ENCODE measurements around the gene TOLLIP.

DNA sequence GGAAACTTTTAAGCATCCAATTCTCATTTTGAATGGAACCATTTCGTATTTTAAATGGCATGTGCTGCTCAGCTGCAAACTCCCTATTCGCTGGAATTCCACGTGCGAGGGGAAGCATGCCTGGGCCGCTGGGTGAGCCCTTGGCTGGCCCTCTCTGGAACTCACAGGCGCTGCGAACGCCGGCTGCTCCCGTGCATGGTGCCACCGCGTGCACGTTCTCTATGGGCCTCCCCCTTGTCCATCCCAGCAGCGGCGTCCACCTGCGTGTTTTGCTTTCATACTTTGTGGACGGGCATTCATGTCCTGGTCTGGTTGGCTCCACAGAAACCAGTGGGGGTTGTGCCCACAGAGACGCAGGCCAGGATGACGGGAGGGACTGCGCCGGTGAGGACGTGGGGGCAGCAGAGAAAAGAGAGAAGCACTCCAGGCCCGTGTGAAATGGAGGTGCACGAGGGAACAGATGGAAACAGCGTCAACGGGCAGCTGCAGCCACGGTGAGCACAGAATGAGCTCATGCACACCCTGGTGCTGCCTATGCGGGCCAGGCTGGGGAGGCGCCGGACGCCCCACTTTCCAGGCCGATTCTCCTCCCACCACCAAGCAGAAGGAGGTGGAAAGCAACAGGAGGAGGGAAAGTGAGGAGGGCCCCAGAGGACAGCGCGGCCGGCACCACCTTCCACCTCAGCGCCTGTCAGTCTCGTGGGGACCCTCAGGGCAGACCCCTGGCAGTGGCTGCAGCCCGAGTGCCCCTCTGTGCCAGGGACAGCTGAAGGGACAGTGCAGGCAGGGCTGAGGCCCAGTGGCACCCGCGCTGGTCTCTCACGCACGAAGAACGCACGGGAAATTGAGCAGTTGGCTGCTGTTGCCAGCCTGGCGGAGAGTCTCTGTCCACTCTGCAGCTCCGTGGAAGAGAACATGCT, 29.1 kb downstream of the TOLLIP start:
- TF ChIP-seq ZNF416 (CRISPR knock-in tag; IDR thresholded peaks at IDR 0.05), result no peak
- TF ChIP-seq CREB1 (CRISPR knock-in tag; IDR thresholded peaks at IDR 0.05), result no peak
- TF ChIP-seq, protein P1, sequence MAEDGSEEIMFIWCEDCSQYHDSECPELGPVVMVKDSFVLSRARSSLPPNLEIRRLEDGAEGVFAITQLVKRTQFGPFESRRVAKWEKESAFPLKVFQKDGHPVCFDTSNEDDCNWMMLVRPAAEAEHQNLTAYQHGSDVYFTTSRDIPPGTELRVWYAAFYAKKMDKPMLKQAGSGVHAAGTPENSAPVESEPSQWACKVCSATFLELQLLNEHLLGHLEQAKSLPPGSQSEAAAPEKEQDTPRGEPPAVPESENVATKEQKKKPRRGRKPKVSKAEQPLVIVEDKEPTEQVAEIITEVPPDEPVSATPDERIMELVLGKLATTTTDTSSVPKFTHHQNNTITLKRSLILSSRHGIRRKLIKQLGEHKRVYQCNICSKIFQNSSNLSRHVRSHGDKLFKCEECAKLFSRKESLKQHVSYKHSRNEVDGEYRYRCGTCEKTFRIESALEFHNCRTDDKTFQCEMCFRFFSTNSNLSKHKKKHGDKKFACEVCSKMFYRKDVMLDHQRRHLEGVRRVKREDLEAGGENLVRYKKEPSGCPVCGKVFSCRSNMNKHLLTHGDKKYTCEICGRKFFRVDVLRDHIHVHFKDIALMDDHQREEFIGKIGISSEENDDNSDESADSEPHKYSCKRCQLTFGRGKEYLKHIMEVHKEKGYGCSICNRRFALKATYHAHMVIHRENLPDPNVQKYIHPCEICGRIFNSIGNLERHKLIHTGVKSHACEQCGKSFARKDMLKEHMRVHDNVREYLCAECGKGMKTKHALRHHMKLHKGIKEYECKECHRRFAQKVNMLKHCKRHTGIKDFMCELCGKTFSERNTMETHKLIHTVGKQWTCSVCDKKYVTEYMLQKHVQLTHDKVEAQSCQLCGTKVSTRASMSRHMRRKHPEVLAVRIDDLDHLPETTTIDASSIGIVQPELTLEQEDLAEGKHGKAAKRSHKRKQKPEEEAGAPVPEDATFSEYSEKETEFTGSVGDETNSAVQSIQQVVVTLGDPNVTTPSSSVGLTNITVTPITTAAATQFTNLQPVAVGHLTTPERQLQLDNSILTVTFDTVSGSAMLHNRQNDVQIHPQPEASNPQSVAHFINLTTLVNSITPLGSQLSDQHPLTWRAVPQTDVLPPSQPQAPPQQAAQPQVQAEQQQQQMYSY (CRISPR knock-in tag; IDR thresholded peaks at IDR 0.05), result no peak
- TF ChIP-seq, protein P2, sequence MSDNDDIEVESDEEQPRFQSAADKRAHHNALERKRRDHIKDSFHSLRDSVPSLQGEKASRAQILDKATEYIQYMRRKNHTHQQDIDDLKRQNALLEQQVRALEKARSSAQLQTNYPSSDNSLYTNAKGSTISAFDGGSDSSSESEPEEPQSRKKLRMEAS (CRISPR knock-in tag; IDR thresholded peaks at IDR 0.05), result no peak
- no peak for TF ChIP-seq FOXK1 (CRISPR knock-in tag; IDR thresholded peaks at IDR 0.05)
- TF ChIP-seq, protein P3, sequence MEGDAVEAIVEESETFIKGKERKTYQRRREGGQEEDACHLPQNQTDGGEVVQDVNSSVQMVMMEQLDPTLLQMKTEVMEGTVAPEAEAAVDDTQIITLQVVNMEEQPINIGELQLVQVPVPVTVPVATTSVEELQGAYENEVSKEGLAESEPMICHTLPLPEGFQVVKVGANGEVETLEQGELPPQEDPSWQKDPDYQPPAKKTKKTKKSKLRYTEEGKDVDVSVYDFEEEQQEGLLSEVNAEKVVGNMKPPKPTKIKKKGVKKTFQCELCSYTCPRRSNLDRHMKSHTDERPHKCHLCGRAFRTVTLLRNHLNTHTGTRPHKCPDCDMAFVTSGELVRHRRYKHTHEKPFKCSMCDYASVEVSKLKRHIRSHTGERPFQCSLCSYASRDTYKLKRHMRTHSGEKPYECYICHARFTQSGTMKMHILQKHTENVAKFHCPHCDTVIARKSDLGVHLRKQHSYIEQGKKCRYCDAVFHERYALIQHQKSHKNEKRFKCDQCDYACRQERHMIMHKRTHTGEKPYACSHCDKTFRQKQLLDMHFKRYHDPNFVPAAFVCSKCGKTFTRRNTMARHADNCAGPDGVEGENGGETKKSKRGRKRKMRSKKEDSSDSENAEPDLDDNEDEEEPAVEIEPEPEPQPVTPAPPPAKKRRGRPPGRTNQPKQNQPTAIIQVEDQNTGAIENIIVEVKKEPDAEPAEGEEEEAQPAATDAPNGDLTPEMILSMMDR (IDR thresholded peaks at IDR 0.05), result no peak
- TF ChIP-seq TEAD4 (CRISPR knock-in tag; IDR thresholded peaks at IDR 0.05), result no peak
- no peak for TF ChIP-seq CREM (CRISPR knock-in tag; IDR thresholded peaks at IDR 0.05)
- no peak for TF ChIP-seq ZNF121 (CRISPR knock-in tag; IDR thresholded peaks at IDR 0.05)
- TF ChIP-seq ATF1 (CRISPR knock-in tag; IDR thresholded peaks at IDR 0.05), result no peak
- TF ChIP-seq ZNF317 (CRISPR knock-in tag; IDR thresholded peaks at IDR 0.05; ENCODE audit: borderline replicate concordance, low read depth), result no peak
- TF ChIP-seq ZBTB21 (CRISPR knock-in tag; IDR thresholded peaks at IDR 0.05; ENCODE audit: borderline replicate concordance), result no peak
- TF ChIP-seq ESRRA (CRISPR knock-in tag; IDR thresholded peaks at IDR 0.05; ENCODE audit: borderline replicate concordance), result no peak
- TF ChIP-seq ZNF423 (CRISPR knock-in tag; IDR thresholded peaks at IDR 0.05), result no peak

All from WTC11 (cell line).